ENCODE measurements around the gene LALBA. TPM values are rescaled to one million over a fixed set of nuclear protein-coding genes. Genes with fewer than 3 reads are reported as not detected.
"Not testable (repeated sequence)": the region's sequence is repeated elsewhere in the genome, so short reads cannot be mapped to it uniquely, and the experiment has no call there.

LALBA gene
- total and polyA plus RNA-seq, 4 experiments from 2014 or later = not detected

DNA sequence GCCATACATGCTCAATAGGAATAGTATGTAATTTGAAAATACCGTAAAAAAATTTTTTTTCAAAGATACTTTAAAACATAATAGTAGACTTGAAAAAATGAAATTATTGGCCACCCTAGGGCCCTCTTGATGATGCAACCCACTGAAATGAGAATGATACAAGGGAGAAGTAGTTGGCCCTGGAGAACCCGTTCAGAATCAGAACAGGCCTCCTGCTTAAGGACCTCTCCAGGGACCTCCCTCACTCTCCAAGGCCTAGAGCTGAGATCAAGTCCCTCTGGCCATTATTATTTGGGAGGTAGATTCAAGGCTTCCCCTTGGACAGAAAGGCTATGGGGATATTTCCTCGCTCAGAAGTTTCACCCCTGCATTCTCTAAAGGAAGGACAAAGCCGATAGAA, 11.9 kb downstream of the LALBA start:
- Mint-ChIP-seq H3K4me3 (no peak overlapping the region), H3K27me3 (peaks cover 16 to 24% of the 10 kb centered on the region in 2 donors), H3K27ac (no peak overlapping the region), H3K36me3 (no peaks in the 10 kb centered on the region), H3K9me3 (no peaks in the 10 kb centered on the region), H3K4me1 (no peaks in the 10 kb centered on the region)
- no peak for DNase-seq
- no peaks in the 10 kb centered on the region for H3K9me3 ChIP-seq (ENCODE audit: control insufficient read depth in 1 of 2, low read length in 2 of 2)
- intact Hi-C loops (cut with micrococcal nuclease) = no loop called here
- ChIA-PET CTCF (ENCODE audit: partially characterized antibody) (no interaction called here), POLR2A (ENCODE audit: partially characterized antibody) (no interaction called here)
- no peak overlapping the region for H3K4me3 ChIP-seq (ENCODE audit: low read length in 2 of 2)
- no peaks in the 10 kb centered on the region for H3K27me3 ChIP-seq (ENCODE audit: insufficient read depth, low read length)
- no peaks in the 10 kb centered on the region for H3K36me3 ChIP-seq (ENCODE audit: insufficient read depth, low read length)
- H3K27ac ChIP-seq (ENCODE audit: low read depth, low read length) = no peak overlapping the region
- no peaks in the 10 kb centered on the region for H3K4me1 ChIP-seq (ENCODE audit: insufficient read depth, low read length)

DNA sequence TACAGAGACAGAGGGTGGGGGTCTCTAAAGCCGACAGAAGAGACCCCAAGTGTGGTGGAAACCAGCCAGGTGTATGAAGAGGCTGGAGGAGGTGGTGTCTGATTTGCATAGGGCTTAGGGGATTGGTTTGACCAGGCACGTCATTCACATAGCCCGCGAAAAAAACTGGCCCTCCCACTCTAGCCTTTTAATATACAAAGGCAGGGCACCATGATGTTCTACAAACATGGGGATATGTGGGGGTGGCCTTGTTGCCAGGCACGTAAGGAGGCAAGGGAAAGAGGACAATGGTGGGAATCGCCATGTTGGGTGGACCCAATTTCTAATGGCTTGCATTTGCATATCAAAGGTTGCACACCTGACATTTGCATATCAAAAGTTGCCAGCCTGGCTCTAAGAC, 13.2 kb downstream of the LALBA start:
- Histone ChIP-seq H3K27me3 (ENCODE audit: insufficient read depth, low read length) (no peaks in the 10 kb centered on the region), H3K36me3 (ENCODE audit: insufficient read depth, low read length) (no peaks in the 10 kb centered on the region), H3K4me1 (ENCODE audit: insufficient read depth, low read length) (no peaks in the 10 kb centered on the region), H3K9me3 (ENCODE audit: control insufficient read depth in 1 of 2, low read length in 2 of 2) (no peaks in the 10 kb centered on the region), H3K4me3 (ENCODE audit: low read length in 2 of 2) (no peak overlapping the region), H3K27ac (ENCODE audit: low read depth, low read length) (no peak overlapping the region)
- H3K4me1 Mint-ChIP-seq = no peaks in the 10 kb centered on the region
- ChIA-PET CTCF (ENCODE audit: partially characterized antibody) (no interaction called here), POLR2A (ENCODE audit: partially characterized antibody) (no interaction called here)
- intact Hi-C loops (cut with micrococcal nuclease) = no loop called here
- no peak overlapping the region for H3K27ac Mint-ChIP-seq
- no peak for DNase-seq
- no peak overlapping the region for H3K4me3 Mint-ChIP-seq
- H3K27me3 Mint-ChIP-seq = peaks cover 19 to 26% of the 10 kb centered on the region in 2 donors
- no peaks in the 10 kb centered on the region for H3K9me3 Mint-ChIP-seq
- H3K36me3 Mint-ChIP-seq = no peaks in the 10 kb centered on the region

DNA sequence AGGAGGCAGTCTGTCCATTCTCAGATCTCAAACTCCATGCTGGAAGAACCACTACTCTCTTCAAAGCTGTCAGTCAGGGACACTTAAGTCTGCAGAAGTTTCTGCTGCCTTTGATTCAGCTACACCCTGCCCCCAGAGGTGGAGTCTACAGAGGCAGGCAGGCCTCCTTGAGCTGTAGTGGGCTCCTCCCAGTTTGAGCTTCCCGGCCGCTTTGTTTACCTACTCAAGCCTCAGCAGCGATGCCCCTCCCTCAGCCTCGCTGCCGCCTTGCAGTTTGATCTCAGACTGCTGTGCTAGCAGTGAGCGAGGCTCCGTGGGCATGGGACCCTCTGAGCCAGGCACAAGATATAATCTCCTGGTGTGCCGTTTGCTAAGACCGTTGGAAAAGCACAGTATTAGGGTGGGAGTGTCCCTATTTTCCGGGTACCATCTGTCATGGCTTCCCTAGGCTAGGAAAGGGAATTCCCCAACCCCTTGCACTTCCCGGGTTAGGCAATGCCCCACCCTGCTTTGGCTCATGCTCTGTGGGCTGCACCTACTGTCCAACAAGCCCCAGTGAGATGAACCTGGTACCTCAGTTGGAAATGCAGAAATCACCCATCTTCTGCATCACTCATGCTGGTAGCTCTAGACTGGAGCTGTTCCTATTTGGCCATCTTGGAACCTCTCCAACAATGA, 16.0 kb downstream of the LALBA start:
- DNase-seq; H3K27me3 ChIP-seq (ENCODE audit: insufficient read depth, low read length); H3K9me3 ChIP-seq (ENCODE audit: control insufficient read depth in 1 of 2, low read length in 2 of 2); H3K4me3 ChIP-seq (ENCODE audit: low read length in 2 of 2); H3K9me3 Mint-ChIP-seq; H3K4me1 ChIP-seq (ENCODE audit: insufficient read depth, low read length); intact Hi-C loops (cut with micrococcal nuclease); H3K36me3 ChIP-seq (ENCODE audit: insufficient read depth, low read length); CTCF ChIA-PET (ENCODE audit: partially characterized antibody); H3K4me1 Mint-ChIP-seq; H3K27ac ChIP-seq (ENCODE audit: low read depth, low read length); H3K36me3 Mint-ChIP-seq; POLR2A ChIA-PET (ENCODE audit: partially characterized antibody): not testable (repeated sequence)
- Mint-ChIP-seq H3K27ac (peak overlapping the region in 1 of 7 donors; percentile 84), H3K27me3 (peaks cover 11 to 17% of the 10 kb centered on the region in 2 donors), H3K4me3 (peak overlapping the region in 1 of 8 donors; percentile 25)

DNA sequence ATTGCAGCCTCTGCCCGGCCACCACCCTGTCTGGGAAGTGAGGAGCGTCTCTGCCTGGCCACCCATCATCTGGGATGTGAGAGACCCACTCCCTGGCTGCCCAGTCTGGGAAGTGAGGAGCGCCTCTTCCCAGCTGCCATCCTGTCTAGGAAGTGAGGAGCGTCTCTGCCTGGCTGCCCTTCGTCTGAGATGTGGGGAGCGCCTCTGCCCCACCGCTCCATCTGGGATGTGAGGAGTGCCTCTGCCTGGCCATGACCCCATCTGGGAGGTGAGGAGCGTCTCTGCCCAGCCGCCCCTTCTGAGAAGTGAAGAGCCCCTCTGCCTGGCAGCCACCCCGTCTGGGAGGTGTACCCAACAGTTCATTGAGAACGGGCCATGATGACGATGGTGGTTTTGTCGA, 18.2 kb downstream of the LALBA start:
- H3K36me3 ChIP-seq (ENCODE audit: insufficient read depth, low read length); DNase-seq; intact Hi-C loops (cut with micrococcal nuclease); H3K4me3 ChIP-seq (ENCODE audit: low read length in 2 of 2); H3K4me1 ChIP-seq (ENCODE audit: insufficient read depth, low read length); H3K36me3 Mint-ChIP-seq; H3K4me3 Mint-ChIP-seq; H3K4me1 Mint-ChIP-seq; H3K27me3 ChIP-seq (ENCODE audit: insufficient read depth, low read length); H3K27ac ChIP-seq (ENCODE audit: low read depth, low read length); POLR2A ChIA-PET (ENCODE audit: partially characterized antibody); H3K27ac Mint-ChIP-seq; H3K9me3 ChIP-seq (ENCODE audit: control insufficient read depth in 1 of 2, low read length in 2 of 2); CTCF ChIA-PET (ENCODE audit: partially characterized antibody): not testable (repeated sequence)
- Mint-ChIP-seq H3K27me3 (peaks cover 13 to 16% of the 10 kb centered on the region in 2 donors), H3K9me3 (peaks cover 0 to 15% (median 5%) of the 10 kb centered on the region in 8 donors)

DNA sequence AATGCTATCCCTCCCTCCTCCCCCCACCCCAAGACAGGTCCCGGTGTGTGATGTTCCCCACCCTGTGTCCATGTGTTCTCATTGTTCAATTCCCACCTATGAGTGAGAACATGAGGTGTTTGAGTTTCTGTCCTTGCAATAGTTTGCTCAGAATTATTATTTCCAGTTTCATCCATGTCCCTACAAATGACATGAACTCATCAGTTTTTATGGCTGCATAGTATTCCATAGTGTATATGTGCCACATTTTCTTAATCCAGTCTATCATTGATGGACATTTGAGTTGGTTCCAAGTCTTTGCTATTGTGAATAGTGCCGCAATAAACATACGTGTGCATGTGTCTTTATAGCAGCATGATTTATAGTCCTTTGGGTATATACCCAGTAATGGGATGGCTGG, 22.8 kb downstream of the LALBA start:
- H3K4me1 ChIP-seq (ENCODE audit: insufficient read depth, low read length); H3K27me3 Mint-ChIP-seq; DNase-seq; H3K27ac ChIP-seq (ENCODE audit: low read depth, low read length); H3K4me3 Mint-ChIP-seq; H3K4me1 Mint-ChIP-seq; H3K27me3 ChIP-seq (ENCODE audit: insufficient read depth, low read length); H3K9me3 ChIP-seq (ENCODE audit: control insufficient read depth in 1 of 2, low read length in 2 of 2); intact Hi-C loops (cut with micrococcal nuclease); H3K36me3 Mint-ChIP-seq; H3K4me3 ChIP-seq (ENCODE audit: low read length in 2 of 2); H3K36me3 ChIP-seq (ENCODE audit: insufficient read depth, low read length); H3K27ac Mint-ChIP-seq; POLR2A ChIA-PET (ENCODE audit: partially characterized antibody); CTCF ChIA-PET (ENCODE audit: partially characterized antibody): not testable (repeated sequence)
- peaks cover 0 to 15% (median 5%) of the 10 kb centered on the region in 8 donors for H3K9me3 Mint-ChIP-seq

DNA sequence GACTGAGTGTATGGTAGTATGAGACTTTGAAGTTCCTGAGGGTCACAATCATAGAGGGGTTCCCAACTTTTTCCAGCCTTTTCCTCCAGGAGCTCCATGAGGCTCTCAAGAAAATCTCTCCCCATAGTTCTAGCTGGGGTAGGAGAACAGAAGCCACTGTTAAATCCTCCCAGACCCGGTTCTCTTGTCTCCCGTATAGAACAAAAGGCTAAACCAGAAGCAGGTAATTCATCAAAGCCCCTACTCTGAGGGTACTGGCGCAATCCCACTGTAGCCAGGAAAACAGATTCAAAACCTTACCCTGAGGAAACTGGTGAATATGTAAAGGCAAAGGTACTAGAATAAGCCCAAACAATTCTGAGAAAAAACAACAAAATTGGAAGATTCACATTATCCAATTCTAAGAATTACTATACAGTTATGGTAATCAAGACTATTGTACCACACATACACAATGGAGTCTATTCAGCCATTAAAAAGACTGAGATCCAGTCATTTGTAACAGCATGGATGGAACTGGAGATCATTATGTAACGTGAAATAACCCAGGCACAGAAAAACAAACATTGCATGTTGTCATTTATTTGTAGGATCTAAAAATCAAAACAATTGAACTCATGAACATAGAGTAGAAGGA, 23.9 kb downstream of the LALBA start:
- H3K36me3 ChIP-seq (ENCODE audit: insufficient read depth, low read length) = no peaks in the 10 kb centered on the region
- ChIA-PET CTCF (ENCODE audit: partially characterized antibody) (no interaction called here), POLR2A (ENCODE audit: partially characterized antibody) (no interaction called here)
- intact Hi-C loops (cut with micrococcal nuclease) = no loop called here
- H3K27ac ChIP-seq (ENCODE audit: low read depth, low read length) = no peak overlapping the region
- H3K27me3 ChIP-seq (ENCODE audit: insufficient read depth, low read length) = no peaks in the 10 kb centered on the region
- Mint-ChIP-seq H3K27ac (no peak overlapping the region), H3K4me3 (no peak overlapping the region), H3K9me3 (peaks cover 0 to 15% (median 5%) of the 10 kb centered on the region in 8 donors), H3K27me3 (peaks cover 4 to 8% of the 10 kb centered on the region in 2 donors), H3K36me3 (no peaks in the 10 kb centered on the region), H3K4me1 (peaks cover 0 to 3% (median 0%) of the 10 kb centered on the region in 4 donors)
- H3K4me1 ChIP-seq (ENCODE audit: insufficient read depth, low read length) = no peaks in the 10 kb centered on the region
- H3K9me3 ChIP-seq (ENCODE audit: control insufficient read depth in 1 of 2, low read length in 2 of 2) = no peaks in the 10 kb centered on the region
- DNase-seq = no peak
- H3K4me3 ChIP-seq (ENCODE audit: low read length in 2 of 2) = no peak overlapping the region

DNA sequence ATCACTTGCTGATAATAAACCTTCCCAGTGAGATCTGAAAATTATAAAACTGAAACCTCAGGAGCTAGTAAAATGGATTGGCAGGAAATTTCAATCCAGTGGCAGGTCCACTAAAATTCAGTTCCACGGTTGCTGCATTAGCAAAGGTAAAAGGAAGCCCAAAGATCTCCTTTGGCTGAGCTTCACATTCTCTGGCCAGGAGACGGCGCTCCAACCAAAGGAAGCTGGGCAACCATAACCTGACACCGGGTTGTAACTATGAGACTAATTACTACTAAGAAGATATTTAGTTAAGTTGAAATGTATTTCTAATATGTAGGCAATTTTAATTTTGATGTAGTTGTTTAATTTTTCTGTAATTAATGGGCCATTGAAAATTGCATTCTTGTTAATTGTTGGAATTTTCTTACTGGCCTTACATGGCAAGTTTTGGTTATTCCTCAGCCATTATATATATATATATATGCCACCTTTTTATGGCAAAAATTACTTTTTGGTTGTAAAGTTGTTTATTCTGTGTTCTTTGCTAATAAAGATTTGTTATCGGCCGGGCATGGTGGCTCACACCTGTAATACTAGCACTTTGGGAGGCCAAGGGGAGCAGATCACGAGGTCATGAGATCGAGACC, 27.4 kb downstream of the LALBA start:
- no peak overlapping the region for H3K4me3 Mint-ChIP-seq
- POLR2A ChIA-PET (ENCODE audit: partially characterized antibody) = no interaction called here

More for the DNA sequence above, 27.4 kb downstream of the LALBA start:
- no peaks in the 10 kb centered on the region for H3K36me3 ChIP-seq (ENCODE audit: insufficient read depth, low read length)
- no peaks in the 10 kb centered on the region for H3K27me3 ChIP-seq (ENCODE audit: insufficient read depth, low read length)
- H3K4me1 Mint-ChIP-seq = peaks cover 0 to 3% (median 0%) of the 10 kb centered on the region in 4 donors
- H3K27me3 Mint-ChIP-seq = peaks cover 0 to 10% of the 10 kb centered on the region in 2 donors
- H3K4me1 ChIP-seq (ENCODE audit: insufficient read depth, low read length) = no peaks in the 10 kb centered on the region
- no peaks in the 10 kb centered on the region for H3K9me3 Mint-ChIP-seq
- no peak overlapping the region for H3K27ac ChIP-seq (ENCODE audit: low read depth, low read length)
- DNase-seq = peak in 4 of 5 donors; percentile 14 to 40 (median 25)
- no peak overlapping the region for H3K27ac Mint-ChIP-seq
- no peak overlapping the region for H3K4me3 ChIP-seq (ENCODE audit: low read length in 2 of 2)
- intact Hi-C loops (cut with micrococcal nuclease) = no loop called here
- H3K36me3 Mint-ChIP-seq = no peaks in the 10 kb centered on the region
- H3K9me3 ChIP-seq (ENCODE audit: control insufficient read depth in 1 of 2, low read length in 2 of 2) = no peaks in the 10 kb centered on the region
- CTCF ChIA-PET (ENCODE audit: partially characterized antibody) = interaction anchor here (0.8 to 7.4 kb wide), 10 partner anchors 8 to 253 kb away, joined by 3 to 75 read pairs (median 3); partner anchors contain the start of gene OR8S1

All from CD4-positive, alpha-beta memory T cell (primary cell).